Upper lobe of left lung (tissue), 4 donors: ENCODE results near the gene DPYD.

Experiments used
- CTCF ChIP-seq, 6 experiments: fragments of 450-650 bp in 4 of 6; fragments of 200-600 bp in 2 of 6; sonication (generic) in 2 of 6; IDR thresholded peaks; one replicate each; pipeline ENCODE4 v1.5.1; 2016 to 2019; ENCODE audit warnings: antibody characterized with exemption in 6 of 6
- POLR2A ChIP-seq, 4 donors: fragments of 450-650 bp; IDR thresholded peaks; one replicate each; pipeline ENCODE4 v1.5.1; 2016 to 2017; ENCODE audit warnings: antibody characterized with exemption in 4 of 4, mild to moderate bottlenecking in 2 of 4
- POLR2AphosphoS5 ChIP-seq, 2 donors: sonication (generic); formaldehyde crosslinking; IDR thresholded peaks; one replicate each; pipeline ENCODE4 v1.5.1; 2017; ENCODE audit warnings: antibody characterized with exemption in 2 of 2

GRCh38 chr1:97350241-97350640 lies 570.6 kb downstream of the DPYD start:
- TF ChIP-seq CTCF (IDR thresholded peaks at IDR 0.05) (no peak), POLR2A (IDR thresholded peaks at IDR 0.05) (no peak), POLR2AphosphoS5 (IDR thresholded peaks at IDR 0.05) (no peak)
